ENCODE data around the gene IL17RB.

Gene IL17RB

GRCh38 chr3:53828581-53828980, 17.8 kb upstream of the IL17RB start:
- DNase-seq (ENCODE audit: low read depth, low spot score) = no peak

GRCh38 chr3:53829605-53830004, 16.8 kb upstream of the IL17RB start:
- no peak for DNase-seq (ENCODE audit: low read depth, low spot score)

- DNase-seq (ENCODE audit: low read depth, low spot score) = no peak
These were observed 15.4 kb upstream of the IL17RB start for GRCh38 chr3:53830944-53831343.

- no peak for DNase-seq (ENCODE audit: low read depth, low spot score)
These were observed 13.2 kb upstream of the IL17RB start for GRCh38 chr3:53833053-53833645.

DNA sequence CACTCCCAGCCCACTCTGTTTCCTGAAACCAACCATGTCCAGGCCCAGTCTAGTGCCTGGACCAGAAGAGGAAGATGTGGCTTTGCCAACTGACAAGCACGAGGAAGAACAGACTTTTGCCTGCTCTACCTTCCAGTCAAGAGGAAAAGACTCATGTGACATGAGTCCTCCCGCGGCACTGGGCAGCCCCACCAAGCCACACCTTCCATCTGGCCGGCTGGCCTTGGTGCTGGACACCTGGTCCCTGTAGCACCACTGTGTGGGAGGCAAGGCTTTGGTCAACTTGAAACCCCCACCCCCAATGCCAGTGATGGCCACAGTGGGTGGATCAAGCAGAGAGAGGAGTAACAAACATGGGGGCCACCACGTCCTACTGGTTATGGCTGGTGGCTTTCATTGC, 12.7 kb upstream of the IL17RB start:
- no peak for DNase-seq (ENCODE audit: low read depth, low spot score)

DNA sequence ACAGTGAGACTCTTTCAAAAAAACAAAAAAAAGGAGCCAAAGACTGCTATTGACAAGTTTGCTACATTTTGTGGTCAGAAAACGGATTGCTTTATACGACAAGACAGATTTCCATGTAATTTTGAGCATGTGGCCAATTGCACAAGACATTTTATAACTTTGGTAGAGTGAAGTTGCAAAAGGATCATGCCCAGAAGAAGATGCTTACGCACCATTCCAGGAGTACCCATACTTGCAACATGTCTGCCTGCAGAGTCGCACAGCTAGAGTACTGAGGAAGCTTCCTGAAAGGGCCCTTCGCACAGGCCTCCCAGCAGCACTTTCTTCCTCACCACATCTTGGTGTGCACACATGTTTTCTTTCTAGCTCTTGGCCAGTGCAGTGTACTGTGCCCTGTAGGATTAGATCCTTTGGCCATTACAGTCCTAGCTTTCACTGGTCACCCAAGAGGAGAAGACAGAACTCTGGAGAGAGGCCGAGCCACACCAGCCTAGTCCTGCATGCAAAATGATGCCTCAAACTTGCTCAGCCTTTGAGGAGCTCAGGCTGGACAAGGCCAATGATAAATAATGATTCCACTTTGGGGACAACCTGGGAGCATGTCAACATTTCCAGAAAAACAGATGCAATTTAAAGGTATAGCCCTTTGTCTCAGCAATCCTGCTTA, 11.8 kb upstream of the IL17RB start:
- no peak for DNase-seq (ENCODE audit: low read depth, low spot score)

DNA sequence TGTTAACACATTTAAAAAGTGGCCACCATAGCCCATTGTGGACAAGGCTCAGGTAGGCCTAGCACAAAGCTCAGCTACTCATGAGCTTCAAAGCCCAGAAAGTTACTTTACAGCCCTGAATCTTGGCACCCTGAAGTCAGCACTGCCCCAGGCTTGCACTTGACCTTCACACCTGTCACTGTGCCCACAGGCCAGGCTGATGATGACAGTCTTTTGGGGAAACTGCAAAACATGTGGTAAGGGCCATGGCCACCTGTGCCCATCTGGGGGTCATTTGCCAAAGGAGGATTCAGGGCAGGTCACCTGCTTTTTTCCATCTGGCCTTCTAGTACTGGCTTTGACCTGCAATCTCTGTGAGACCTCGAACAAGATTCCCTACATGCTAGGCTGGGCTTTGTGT, 11.1 kb upstream of the IL17RB start:
- DNase-seq (ENCODE audit: low read depth, low spot score) = no peak

- no peak for DNase-seq (ENCODE audit: low read depth, low spot score)
These were observed 10.1 kb upstream of the IL17RB start for GRCh38 chr3:53836084-53836872.

DNA sequence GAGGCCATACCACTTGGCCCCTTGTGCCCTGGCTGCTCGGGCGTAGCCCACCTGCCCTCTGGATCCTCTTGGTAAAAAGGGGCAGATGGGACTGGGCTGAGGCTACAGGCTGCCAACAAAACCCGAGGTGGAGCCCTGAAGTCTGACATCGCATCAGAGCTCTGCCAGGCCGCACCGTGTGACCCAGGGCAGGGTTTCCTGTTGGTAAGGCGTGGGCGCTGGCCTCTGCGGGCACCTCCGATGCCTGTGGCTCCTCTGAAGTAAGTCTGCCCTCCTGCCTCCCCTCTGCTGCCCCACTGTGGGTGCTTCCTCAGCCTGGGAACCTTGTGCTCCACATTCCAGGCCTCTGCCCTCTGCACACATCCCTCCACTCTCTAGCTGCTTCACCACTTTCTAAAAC, 9.0 kb upstream of the IL17RB start:
- DNase-seq (ENCODE audit: low read depth, low spot score) = no peak

GRCh38 chr3:53841296-53841695, 5.1 kb upstream of the IL17RB start:
- DNase-seq (ENCODE audit: low read depth, low spot score) = no peak

GRCh38 chr3:53842436-53843194, 3.8 kb upstream of the IL17RB start:
- DNase-seq (ENCODE audit: low read depth, low spot score) = no peak

DNA sequence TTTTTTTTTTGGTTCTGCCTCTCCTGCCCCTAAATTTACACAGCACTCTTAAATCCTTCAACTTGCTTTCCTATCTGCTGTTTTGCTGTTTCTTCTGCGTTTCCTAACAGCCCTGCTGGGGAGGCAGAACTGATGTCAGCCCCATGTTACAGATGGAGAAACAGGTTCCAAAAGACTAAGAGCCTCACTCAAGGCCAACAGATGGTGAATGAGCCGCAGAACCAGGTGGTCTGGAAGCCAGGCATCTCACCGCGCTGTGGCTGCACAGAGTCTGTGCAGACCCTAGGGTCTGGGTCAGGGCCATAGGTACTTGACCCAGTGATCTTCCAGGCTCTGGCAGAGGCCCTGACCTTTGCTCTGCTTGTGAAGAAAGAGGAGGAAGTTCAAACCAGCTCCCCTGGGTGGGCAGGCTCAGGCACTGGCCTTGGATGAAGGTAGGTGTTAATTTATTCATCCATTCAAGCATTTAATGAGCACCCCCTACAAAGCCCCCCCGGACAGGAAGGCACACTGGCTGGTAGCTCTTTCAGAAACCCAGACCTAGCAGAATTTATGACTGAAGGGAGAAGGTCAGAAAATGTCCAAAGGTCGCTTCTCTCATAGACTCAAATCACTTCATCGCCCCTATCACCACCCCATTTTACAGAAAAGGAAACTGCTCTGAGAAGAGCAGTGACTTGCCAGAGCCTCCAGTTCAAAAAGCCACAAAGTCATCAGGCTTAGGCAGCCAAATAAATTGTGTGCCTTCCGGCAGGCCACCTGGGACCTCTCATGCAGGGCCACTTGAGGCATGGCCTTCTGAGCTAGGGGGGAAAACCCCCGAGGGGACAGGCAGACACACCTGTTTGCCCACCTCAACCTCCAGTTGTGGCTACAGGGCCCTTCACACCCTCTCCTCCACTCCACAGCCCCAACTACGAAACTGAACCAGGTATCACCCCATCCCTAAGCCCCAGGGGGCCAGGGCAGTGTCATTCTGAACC, 2.9 kb upstream of the IL17RB start:
- DNase-seq (ENCODE audit: low read depth, low spot score) = no peak

GRCh38 chr3:53844262-53845102, 1.9 kb upstream of the IL17RB start:
- DNase-seq (ENCODE audit: low read depth, low spot score) = no peak

- DNase-seq (ENCODE audit: low read depth, low spot score) = no peak
These were observed 1.1 kb upstream of the IL17RB start for GRCh38 chr3:53845103-53845880.

- no peak for DNase-seq (ENCODE audit: low read depth, low spot score)
These were observed 561 bp upstream of the IL17RB start for GRCh38 chr3:53845881-53846133.

DNA sequence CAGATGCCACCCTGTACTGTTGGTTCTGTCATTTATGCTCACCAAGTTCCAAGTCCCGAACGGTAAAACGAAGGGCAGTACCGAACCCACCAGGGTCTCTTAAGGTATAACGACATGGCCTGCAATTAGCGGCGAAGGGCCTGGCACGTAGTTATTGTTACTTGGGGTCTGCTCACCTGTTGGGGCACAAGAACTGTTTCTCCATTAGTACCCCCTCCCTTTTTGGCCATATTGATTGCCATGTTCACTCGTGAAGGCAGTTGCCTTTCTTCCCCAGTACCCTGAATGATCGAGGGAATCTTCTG, 435 bp downstream of the IL17RB start:
- DNase-seq (ENCODE audit: low read depth, low spot score) = no peak

DNA sequence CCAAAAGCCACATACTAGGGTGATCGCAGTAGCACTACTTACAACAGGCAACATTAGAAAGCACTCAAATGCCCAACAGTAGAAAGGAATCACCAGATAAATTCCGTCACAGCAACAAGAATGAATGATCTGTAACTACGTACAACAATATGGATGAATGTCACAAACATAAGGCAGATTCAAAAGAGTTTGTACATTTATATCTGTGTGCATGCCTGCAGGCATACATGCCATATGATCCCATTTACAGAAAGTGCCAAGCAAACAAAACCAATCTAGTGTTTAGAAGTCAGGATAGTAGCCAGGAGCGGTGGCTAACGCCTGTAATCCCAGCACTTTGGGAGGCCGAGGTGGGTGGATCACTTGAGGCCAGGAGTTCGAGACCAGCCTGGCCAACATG, 3.5 kb downstream of the IL17RB start:
- no peak for DNase-seq (ENCODE audit: low read depth, low spot score)

GRCh38 chr3:53850895-53851294, 4.5 kb downstream of the IL17RB start:
- no peak for DNase-seq (ENCODE audit: low read depth, low spot score)

DNA sequence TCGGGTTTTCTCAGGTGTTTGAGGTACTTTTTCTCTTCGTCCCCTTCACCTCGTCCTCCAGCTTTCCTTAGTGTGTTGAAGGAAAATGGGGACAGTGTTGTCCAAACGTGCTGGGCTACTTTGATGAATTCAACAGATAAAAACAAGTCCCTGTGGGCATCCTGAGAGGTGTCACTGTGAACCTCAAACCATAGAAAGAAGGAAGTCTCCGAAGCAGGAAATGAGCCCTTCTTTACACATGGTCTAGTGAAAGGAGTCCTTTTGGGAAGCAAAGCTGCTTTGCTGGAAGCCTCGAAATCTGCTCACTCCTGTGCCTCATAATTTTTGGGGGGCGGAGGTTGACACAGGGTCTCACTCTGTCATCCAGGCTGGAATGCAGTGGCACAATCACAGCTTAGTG, 10.6 kb downstream of the IL17RB start:
- DNase-seq (ENCODE audit: low read depth, low spot score) = no peak

Data from brain pericyte (primary cell).